ENCODE data around the gene AR.

GRCh38 chrX:67545036-67545821 lies 1.4 kb downstream of the AR start:
- TF ChIP-seq, protein P1, sequence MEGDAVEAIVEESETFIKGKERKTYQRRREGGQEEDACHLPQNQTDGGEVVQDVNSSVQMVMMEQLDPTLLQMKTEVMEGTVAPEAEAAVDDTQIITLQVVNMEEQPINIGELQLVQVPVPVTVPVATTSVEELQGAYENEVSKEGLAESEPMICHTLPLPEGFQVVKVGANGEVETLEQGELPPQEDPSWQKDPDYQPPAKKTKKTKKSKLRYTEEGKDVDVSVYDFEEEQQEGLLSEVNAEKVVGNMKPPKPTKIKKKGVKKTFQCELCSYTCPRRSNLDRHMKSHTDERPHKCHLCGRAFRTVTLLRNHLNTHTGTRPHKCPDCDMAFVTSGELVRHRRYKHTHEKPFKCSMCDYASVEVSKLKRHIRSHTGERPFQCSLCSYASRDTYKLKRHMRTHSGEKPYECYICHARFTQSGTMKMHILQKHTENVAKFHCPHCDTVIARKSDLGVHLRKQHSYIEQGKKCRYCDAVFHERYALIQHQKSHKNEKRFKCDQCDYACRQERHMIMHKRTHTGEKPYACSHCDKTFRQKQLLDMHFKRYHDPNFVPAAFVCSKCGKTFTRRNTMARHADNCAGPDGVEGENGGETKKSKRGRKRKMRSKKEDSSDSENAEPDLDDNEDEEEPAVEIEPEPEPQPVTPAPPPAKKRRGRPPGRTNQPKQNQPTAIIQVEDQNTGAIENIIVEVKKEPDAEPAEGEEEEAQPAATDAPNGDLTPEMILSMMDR (IDR thresholded peaks at IDR 0.05; ENCODE audit: low read length), result peak; percentile 5; the same call in 1 of the 2 replicates
- TF ChIP-seq EZH2 (optimal IDR thresholded peaks at IDR 0.05; ENCODE audit: low read depth, low read length), result no peak
- TF ChIP-seq EZH2phosphoT487 (IDR thresholded peaks at IDR 0.05; ENCODE audit: low read length), result no peak
